PC-9 (cell line): ENCODE measurements around the gene CFL1. TPM values are rescaled to one million over a fixed set of nuclear protein-coding genes. Genes with fewer than 3 reads are reported as not detected.

Experiments
- BruUV-seq: library from RNA; stranded (reverse); fragments of 400-500 nt; replicated peaks from 2 replicates; lab custom pipeline; 2021; lab: Mats Ljungman, UMichigan
- CTCF ChIA-PET: fragments of 300-600 bp; sonication (Branson Sonifier 250); formaldehyde crosslinking; loops from one replicate; lab custom pipeline; 2022; ENCODE audit warnings: antibody characterized with exemption; lab: Charles Lee
- POLR2A ChIA-PET: fragments of 300-600 bp; sonication (Branson Sonifier 250); formaldehyde crosslinking; loops from one replicate; lab custom pipeline; 2022; ENCODE audit warnings: antibody characterized with exemption; ENCODE audit not compliant: unreplicated experiment; lab: Charles Lee
- DNase-seq, 2 experiments: peaks; one replicate each; pipeline versions ENCODE4 v3.0.0 to v3.0.0-alpha.2; 2015 to 2022; ENCODE audit warnings: mixed read lengths in 1 of 2
- H2AFZ ChIP-seq: fragments of 200-600 bp; sonication (generic); 2 replicates; pipeline ENCODE4 v1.8.1; 2017; ENCODE audit warnings: antibody characterized with exemption
- H3F3A ChIP-seq: fragments of 200-600 bp; sonication (generic); 2 replicates; pipeline ENCODE4 v1.8.1; 2017; ENCODE audit warnings: antibody characterized with exemption, mild to moderate bottlenecking, low read depth; ENCODE audit not compliant: insufficient read depth
- H3K27ac ChIP-seq: fragments of 200-600 bp; sonication (generic); 2 replicates; pipeline ENCODE4 v1.6.1; 2016; ENCODE audit warnings: mixed run types
- H3K27me3 ChIP-seq: fragments of 200-600 bp; sonication (generic); 2 replicates; pipeline ENCODE4 v1.6.1; 2016; ENCODE audit warnings: low read depth, mixed run types; ENCODE audit not compliant: insufficient read depth
- H3K36me3 ChIP-seq: fragments of 200-600 bp; sonication (generic); 2 replicates; pipeline ENCODE4 v1.6.1; 2016; ENCODE audit warnings: low read depth, mixed run types
- H3K4me1 ChIP-seq: fragments of 200-600 bp; sonication (generic); replicated peaks from 2 replicates; pipeline ENCODE4 v1.6.1; 2016; ENCODE audit warnings: mixed run types; ENCODE audit not compliant: insufficient read depth
- H3K4me2 ChIP-seq: fragments of 200-600 bp; sonication (generic); 2 replicates; pipeline ENCODE4 v1.6.1; 2017; ENCODE audit warnings: mixed run types
- H3K4me3 ChIP-seq: fragments of 200-600 bp; sonication (generic); 2 replicates; pipeline ENCODE4 v1.6.1; 2016; ENCODE audit warnings: mixed run types
- H3K79me2 ChIP-seq: fragments of 200-600 bp; sonication (generic); 2 replicates; pipeline ENCODE4 v1.6.1; 2017; ENCODE audit warnings: low read depth, mixed run types
- H3K9me2 ChIP-seq: fragments of 200-600 bp; sonication (generic); 2 replicates; pipeline ENCODE4 v1.8.1; 2017; ENCODE audit warnings: mild to moderate bottlenecking; ENCODE audit not compliant: insufficient read depth
- H3K9me3 ChIP-seq: fragments of 200-600 bp; sonication (generic); 2 replicates; pipeline ENCODE4 v1.8.1; 2016; ENCODE audit warnings: low read depth; ENCODE audit not compliant: insufficient read depth
- H4K20me1 ChIP-seq: fragments of 200-600 bp; sonication (generic); 2 replicates; pipeline ENCODE4 v1.8.1; 2017; ENCODE audit not compliant: insufficient read depth
- CTCF ChIP-seq: fragments of 200-600 bp; sonication (generic); conservative IDR thresholded peaks from 2 replicates; pipeline ENCODE4 v1.6.1; 2017; ENCODE audit warnings: mixed run types, antibody characterized with exemption, mild to moderate bottlenecking, moderate library complexity
- EZH2 ChIP-seq: fragments of 200-600 bp; sonication (generic); IDR thresholded peaks from 2 replicates; pipeline ENCODE4 v1.8.0; 2017; ENCODE audit warnings: antibody characterized with exemption, low read depth
- intact Hi-C: fragments of 100-400 bp; cut with micrococcal nuclease; formaldehyde crosslinking; loops from one replicate; pipeline ENCODE4 v1.10.0; 2022; ENCODE audit not compliant: unreplicated experiment
- total RNA-seq: library from RNA; stranded (reverse); gene quantifications from 2 replicates; pipeline ENCODE4 v1.2.3, GENCODE V29; 2021

Gene CFL1
- total RNA-seq, 1 experiment from 2014 or later = 1,798 TPM

- Histone ChIP-seq H3K36me3 (no peaks in the 10 kb centered on the region), H3K79me2 (no peaks in the 10 kb centered on the region), H3F3A (0 out of 2 replicates have a peak, but pooled peaks cover 9% of the 10 kb centered on the region), H3K27me3 (no peaks in the 10 kb centered on the region), H3K4me2 (no peak overlapping the region), H3K9me3 (no peaks in the 10 kb centered on the region), H3K4me1 (peaks cover under 1% of the 10 kb centered on the region; the same call in 1 of the 2 replicates), H3K4me3 (no peak overlapping the region), H3K27ac (no peak overlapping the region), H2AFZ (no peak overlapping the region), H3K9me2 (no peaks in the 10 kb centered on the region), H4K20me1 (no peaks in the 10 kb centered on the region)
- ChIA-PET POLR2A (no interaction called here), CTCF (interaction anchor here (0.6 kb wide), 1 partner anchor 45 kb away, joined by 3 read pairs; no protein-coding TSS in a partner anchor)
- DNase-seq = no peak
- no TSS peak for BruUV-seq
- TF ChIP-seq EZH2 = no peak
- TF ChIP-seq CTCF = no peak
- intact Hi-C loops = no loop called here
These were observed 46.1 kb downstream of the CFL1 start for GRCh38 chr11:65811764-65812475.

GRCh38 chr11:65810046-65810868, 47.7 kb downstream of the CFL1 start:
- no peaks in the 10 kb centered on the region for H3K4me1 ChIP-seq
- no peaks in the 10 kb centered on the region for H3K9me2 ChIP-seq
- CTCF ChIA-PET = no interaction called here
- H3K9me3 ChIP-seq = no peaks in the 10 kb centered on the region
- H3K79me2 ChIP-seq = no peaks in the 10 kb centered on the region
- DNase-seq = no peak
- intact Hi-C loops = no loop called here
- no peak overlapping the region for H3K4me3 ChIP-seq
- no peak for TF ChIP-seq EZH2
- TF ChIP-seq CTCF = no peak
- no peaks in the 10 kb centered on the region for H4K20me1 ChIP-seq
- POLR2A ChIA-PET = interaction anchor here (0.7 kb wide), 1 partner anchor 63 kb away, joined by 6 read pairs; no protein-coding TSS in a partner anchor
- 0 out of 2 replicates have a peak, but pooled peaks cover 11% of the 10 kb centered on the region for H3F3A ChIP-seq
- H3K36me3 ChIP-seq = no peaks in the 10 kb centered on the region
- no TSS peak for BruUV-seq
- H3K27me3 ChIP-seq = no peaks in the 10 kb centered on the region
- no peak overlapping the region for H2AFZ ChIP-seq
- no peak overlapping the region for H3K27ac ChIP-seq
- no peak overlapping the region for H3K4me2 ChIP-seq

GRCh38 chr11:65809496-65809895, 48.5 kb downstream of the CFL1 start:
- no TSS peak for BruUV-seq
- Histone ChIP-seq H3K4me3 (no peak overlapping the region), H3K27me3 (no peaks in the 10 kb centered on the region), H3K4me1 (no peaks in the 10 kb centered on the region), H4K20me1 (no peaks in the 10 kb centered on the region), H3F3A (0 out of 2 replicates have a peak, but pooled peaks cover 11% of the 10 kb centered on the region), H3K79me2 (no peaks in the 10 kb centered on the region), H3K9me2 (no peaks in the 10 kb centered on the region), H3K36me3 (no peaks in the 10 kb centered on the region), H3K27ac (no peak overlapping the region), H2AFZ (no peak overlapping the region), H3K4me2 (no peak overlapping the region), H3K9me3 (no peaks in the 10 kb centered on the region)
- ChIA-PET POLR2A (interaction anchor here (0.7 kb wide), 1 partner anchor 64 kb away, joined by 6 read pairs; no protein-coding TSS in a partner anchor), CTCF (interaction anchor here (0.6 kb wide), 1 partner anchor 25 kb away, joined by 3 read pairs; no protein-coding TSS in a partner anchor)
- DNase-seq = no peak
- TF ChIP-seq CTCF (no peak), EZH2 (no peak)
- intact Hi-C loops = no loop called here
